Smooth muscle cell of trachea (primary cell): ENCODE data around the gene IL13RA1. TPM values are rescaled to one million over a fixed set of nuclear protein-coding genes. Genes with fewer than 3 reads are reported as not detected.

Source experiments
- total RNA-seq: library from RNA; depleted of rRNA; stranded (reverse); fragments of >200 nt; gene quantifications from 2 replicates; pipeline ENCODE4 v1.2.1, GENCODE V29; 2014

Gene IL13RA1
- total RNA-seq, result 56.2 and 65.7 TPM in 2 replicates

DNA sequence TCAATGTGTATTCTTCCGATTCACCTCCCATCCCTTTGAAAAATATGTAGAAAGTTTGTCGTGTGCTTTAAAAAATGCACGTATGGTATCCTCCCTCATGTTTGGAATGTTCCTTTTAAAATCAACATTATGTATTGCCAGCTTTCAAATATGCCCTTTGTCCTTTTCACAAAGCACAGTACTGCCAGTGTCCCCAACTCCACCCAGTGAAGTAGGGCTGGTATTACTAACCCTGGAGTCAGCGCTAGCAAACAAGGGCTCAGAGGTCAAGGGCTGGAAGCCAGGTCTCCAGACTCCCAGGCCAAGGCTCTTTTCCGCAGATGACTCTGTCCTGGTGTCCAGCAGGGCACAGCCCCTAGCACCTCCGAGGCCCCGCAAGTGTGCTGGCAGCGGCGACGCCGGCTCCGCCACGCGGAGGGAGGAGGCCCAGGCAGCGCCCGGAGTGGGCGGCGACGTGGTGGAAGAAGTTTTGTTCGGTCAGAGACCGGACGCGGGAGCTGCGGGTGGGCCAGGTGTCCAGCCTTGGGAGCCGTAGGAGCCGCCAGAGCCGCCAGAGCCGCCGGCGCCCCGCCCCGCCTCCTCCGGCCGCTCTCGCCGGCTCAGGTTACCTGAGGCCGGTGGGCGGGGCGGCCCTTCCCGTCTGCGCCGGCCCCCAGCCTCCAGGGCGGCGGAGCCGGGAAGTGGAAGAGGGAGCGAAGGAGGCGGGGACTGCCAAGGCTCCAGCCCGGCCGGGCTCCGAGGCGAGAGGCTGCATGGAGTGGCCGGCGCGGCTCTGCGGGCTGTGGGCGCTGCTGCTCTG, at the start of gene IL13RA1:
IL13RA1 (plus strand) TSS at position 720 of the 799 bp plus-strand sequence; CDS start at position 753, 33 bp downstream.

DNA sequence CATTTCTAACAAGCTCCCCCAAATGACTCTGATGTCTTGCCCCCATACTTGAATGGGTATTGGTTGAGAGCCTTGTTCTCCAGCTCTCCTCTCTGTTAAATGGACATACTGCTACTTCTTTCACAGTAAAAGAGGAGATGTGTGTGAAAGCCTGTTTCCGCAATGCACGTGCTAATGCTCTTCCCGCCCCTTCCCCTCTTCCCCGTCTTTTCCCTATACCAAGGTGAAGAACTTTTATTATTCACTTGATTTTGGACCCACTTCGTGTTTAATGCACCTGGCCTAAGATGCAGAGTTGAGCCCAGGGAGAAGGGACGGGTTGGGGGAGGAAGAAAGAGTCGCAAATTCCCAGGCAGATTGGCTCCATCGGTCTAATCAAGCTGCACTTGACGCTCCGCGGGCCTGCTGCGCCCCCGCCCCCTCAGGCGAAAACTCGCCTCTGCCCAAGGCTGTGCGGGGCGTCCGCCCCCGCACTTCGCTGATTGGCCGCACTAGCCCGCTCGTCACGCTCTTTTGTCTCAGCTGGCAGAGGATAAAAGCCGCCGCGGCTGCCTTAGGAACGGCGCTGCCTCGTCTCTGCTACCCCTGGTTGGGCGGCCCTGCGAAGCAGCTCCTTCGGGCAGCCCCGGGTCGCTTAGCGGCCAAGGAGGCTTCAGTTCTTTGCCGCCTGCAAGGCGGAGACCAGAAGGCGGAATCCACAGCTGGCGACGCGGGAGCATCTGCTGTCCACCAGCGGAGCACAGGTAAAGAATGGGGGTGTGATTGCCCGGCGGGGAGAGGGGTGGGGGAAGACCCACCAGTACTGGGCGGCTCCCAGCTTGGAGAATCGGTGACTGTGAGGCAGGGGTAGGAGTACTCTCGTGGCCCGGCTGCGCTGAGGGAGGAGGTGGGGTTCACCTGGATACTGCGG, 96.1 kb downstream of the IL13RA1 start, which contains the start of gene ZCCHC12:
ZCCHC12 (plus strand) TSS at position 562 of the 910 bp plus-strand sequence. CDS start 1,421 bp downstream, outside the sequence.

Other genes starting within 250 kb of the IL13RA1 start
- 38.9 and 39.4 TPM in 2 replicates for gene DOCK11, start 231.8 kb upstream of the IL13RA1 start, total RNA-seq
- not detected in 2 replicates for gene ZCCHC12, start 96.2 kb downstream of the IL13RA1 start, total RNA-seq
- under 0.01 and 0.33 TPM in 2 replicates for gene LONRF3, start 247.0 kb downstream of the IL13RA1 start, total RNA-seq